Right ventricle myocardium inferior (tissue), 1 donor: ENCODE data around the gene BRICD5. TPM values are rescaled to one million over a fixed set of nuclear protein-coding genes. Genes with fewer than 3 reads are reported as not detected.

ENCODE experiments used
- ATAC-seq: fragments of 200-7000 bp; cut with Tn5 transposase; one replicate; pipeline ENCODE4 v1.9.1; 2020; ENCODE audit warnings: mild to moderate bottlenecking, moderate library complexity
- DNase-seq: peaks from one replicate; pipeline ENCODE4 v3.0.0; 2021; ENCODE audit errors: missing footprints
- intact Hi-C: fragments of 100-400 bp; cut with DNase I; formaldehyde crosslinking; loops from one replicate; pipeline ENCODE4 v1.11.0; 2022
- total RNA-seq: library from RNA; stranded (reverse); fragmentation: NEBNext Ultra II Directional; extraction: Animal tissue kit (Norgen Biotek cat#: 25700); gene quantifications from one replicate; pipeline ENCODE4 v1.2.1, GENCODE V29; 2021
- donor health status: DM: no; HTN: yes; CAD: no; lungs with severe emphysema.

Gene BRICD5
- total RNA-seq, 1 donor from 2014 or later = 13.2 TPM

DNA sequence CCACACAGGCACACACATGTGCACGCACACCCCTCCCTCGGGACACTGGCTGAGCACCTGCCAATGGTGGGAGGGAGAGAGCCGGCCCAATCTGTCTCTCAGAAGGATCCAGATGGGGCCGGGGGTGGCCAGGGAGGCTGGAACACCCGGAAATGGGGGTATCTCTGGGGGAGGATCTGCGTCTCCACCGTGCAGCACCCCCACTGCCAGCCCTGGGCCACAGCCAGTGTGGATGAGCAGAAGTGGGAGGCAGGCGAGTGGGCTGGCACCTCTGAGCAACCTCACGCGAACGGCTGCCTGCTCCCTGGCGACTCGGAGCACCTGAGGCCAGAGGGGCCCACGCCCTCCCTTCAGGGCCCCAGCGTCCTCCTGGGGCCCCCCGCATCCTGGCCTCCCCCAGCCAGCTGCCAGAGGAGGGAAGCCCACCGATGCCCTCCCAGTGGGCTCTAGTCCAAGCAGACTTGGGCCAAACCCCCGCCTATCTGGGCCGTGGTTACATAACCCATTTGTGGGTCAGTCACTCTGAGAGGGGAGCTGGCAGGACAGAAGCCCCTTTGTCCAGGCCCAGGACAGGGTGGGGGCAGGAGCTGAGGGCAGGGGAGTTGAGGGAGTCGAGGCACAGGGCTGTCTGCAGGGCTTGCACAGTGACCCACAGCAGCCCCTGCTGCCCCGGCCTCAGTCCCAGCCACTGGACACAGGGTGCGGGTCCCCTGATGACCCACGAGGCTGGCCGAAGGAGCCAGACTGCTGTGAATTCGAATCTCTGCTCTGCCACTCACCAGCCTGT is 19.8 kb downstream of the BRICD5 start:
- intact Hi-C loops = no loop called here
- no peak for DNase-seq
- ATAC-seq = no peak

DNA sequence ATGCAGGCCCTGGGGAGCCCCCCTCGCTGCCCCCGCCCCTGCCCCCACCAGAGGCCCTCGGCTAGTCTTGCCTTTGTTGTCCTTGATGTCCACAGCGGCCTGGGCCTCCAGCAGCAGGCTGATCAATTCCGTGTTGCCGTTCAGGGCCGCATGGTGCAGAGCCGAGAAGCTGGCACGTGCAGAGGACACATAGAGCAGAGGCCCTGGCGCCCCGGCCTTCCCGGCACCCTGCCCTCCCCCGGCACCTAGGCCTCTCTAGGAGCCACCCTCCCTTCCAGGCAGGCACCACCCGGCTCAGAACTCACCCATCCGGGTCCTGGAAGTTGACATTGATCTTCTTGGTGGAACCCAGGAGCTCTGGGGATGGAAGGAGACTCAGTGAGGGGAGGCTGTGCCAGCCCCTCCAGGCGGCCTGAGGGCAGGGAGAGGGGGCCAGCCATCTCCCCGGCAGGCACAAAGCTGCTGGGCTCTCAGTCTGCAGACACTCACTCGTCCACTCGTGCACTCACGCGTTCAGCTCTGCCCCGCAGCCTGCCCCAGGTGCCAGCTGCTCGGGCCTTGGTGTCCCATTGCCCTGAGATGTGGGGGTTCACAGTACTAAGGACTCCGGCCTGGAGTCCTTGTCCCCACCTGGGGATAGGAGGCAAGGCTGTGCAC is 20.5 kb downstream of the BRICD5 start:
- no peak for DNase-seq
- ATAC-seq = no peak
- intact Hi-C loops = no loop called here

GRCh38 chr16:2189252-2189893 is 21.3 kb downstream of the BRICD5 start:
- ATAC-seq (no peak), DNase-seq (no peak)
- intact Hi-C loops = no loop called here

- DNase-seq (no peak), ATAC-seq (no peak)
- intact Hi-C loops = no loop called here
These were observed 22.3 kb downstream of the BRICD5 start for GRCh38 chr16:2188395-2188794.

DNA sequence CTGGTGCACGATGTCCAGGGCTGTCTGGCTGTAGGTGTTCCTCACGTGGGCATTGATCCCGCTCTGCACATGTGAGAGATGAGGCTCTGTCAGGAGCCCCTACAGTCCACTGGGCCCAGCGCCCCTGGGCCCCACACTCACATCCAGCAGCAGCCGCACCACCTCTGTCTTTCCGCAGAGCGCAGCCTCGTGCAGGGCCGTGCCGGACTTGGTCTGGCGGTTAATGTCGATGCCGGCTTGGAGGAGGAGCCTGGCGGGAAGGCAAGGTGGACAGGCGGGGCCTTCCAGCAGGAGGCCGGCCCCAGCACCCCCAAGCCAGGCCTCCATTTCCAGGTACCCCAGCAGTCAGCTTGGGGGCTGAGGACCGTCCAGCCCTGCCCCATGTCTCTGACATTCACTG is 23.5 kb downstream of the BRICD5 start:
- DNase-seq (no peak), ATAC-seq (no peak)
- intact Hi-C loops = no loop called here

DNA sequence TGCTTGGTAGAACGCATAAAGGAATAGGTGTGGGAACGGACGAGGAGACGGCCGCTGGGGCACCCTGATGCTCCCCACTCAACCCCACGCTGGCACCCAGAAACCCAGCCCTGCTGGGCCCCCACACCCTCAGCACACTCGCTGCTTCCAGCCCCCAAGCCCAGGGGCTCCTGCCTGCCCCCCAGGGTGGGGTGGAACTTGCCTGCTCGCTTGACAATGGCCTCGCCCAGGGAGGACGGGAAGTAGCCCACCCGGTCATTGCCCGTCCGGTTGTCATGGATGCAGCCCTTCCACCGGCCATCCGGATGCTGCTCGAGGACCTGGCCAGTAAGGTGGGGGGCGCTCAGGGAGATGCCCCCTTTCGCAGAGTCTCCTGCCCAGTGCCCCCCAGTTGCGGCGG is 24.2 kb downstream of the BRICD5 start:
- intact Hi-C loops = no loop called here
- ATAC-seq (no peak), DNase-seq (no peak)

DNA sequence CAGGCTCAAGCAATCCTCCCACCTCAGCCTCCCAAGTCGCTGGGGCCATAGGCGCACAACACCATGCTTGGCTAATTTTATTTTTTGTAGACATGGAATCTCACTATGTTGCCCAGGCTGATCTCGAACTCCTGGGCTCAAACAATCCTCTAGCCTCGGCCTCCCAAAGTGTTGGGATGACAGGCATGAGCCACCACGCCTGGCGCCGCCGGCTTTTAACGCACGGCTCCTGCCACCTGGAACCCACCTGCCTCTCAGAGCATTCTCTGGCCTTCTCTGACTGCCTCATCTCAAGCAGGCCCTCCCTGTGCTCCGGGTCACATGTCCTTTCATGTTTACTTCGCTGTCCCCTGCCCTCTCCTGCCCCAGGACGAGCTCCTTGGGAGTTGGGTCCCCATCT is 24.6 kb downstream of the BRICD5 start:
- intact Hi-C loops = no loop called here
- DNase-seq (no peak), ATAC-seq (no peak)

DNA sequence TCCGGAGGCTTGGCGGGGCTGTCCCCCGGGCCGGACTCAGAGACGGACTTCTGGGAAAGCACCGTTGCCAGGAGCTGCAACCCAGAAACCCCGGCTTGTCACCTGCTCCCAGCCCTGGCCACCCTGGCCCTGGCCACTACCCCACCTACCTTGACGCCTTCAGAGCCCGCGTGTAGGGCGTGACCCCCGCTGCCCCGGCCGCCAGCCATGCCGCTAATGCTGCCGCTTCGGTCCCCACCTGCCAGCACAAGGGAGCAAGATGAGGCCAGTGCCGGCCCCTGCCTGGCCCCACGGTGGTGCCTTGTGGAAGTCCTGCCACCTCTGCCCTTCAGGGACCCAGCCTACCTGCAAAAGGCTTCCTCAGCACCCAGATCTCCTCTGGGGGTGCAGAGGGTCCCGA is 25.7 kb downstream of the BRICD5 start:
- no peak for ATAC-seq
- intact Hi-C loops = no loop called here
- DNase-seq = no peak

DNA sequence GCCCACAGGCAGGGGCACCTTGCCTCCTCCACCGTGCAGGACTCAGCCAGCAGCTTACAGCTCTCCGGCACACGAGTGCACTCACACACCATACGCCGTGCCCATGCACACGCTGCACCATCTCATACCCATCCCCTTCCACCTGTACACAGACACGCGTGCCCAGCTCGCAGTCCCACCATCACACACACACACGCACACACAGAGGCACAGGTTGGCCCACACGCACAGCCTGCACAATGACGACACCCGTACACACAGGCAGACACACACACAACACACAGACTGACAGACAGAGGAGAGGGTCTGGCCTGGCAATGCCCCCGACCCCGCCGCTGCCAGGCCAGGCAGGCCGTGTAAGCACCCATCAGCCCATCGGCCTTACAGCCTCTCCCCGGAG is 26.3 kb downstream of the BRICD5 start:
- DNase-seq (no peak), ATAC-seq (no peak)
- intact Hi-C loops = no loop called here

- intact Hi-C loops = no loop called here
- no peak for ATAC-seq
- no peak for DNase-seq
These were observed 27.0 kb downstream of the BRICD5 start for GRCh38 chr16:2183671-2184070.

- intact Hi-C loops = no loop called here
- ATAC-seq = no peak
- no peak for DNase-seq
These were observed 28.7 kb downstream of the BRICD5 start for GRCh38 chr16:2181952-2182351.

DNA sequence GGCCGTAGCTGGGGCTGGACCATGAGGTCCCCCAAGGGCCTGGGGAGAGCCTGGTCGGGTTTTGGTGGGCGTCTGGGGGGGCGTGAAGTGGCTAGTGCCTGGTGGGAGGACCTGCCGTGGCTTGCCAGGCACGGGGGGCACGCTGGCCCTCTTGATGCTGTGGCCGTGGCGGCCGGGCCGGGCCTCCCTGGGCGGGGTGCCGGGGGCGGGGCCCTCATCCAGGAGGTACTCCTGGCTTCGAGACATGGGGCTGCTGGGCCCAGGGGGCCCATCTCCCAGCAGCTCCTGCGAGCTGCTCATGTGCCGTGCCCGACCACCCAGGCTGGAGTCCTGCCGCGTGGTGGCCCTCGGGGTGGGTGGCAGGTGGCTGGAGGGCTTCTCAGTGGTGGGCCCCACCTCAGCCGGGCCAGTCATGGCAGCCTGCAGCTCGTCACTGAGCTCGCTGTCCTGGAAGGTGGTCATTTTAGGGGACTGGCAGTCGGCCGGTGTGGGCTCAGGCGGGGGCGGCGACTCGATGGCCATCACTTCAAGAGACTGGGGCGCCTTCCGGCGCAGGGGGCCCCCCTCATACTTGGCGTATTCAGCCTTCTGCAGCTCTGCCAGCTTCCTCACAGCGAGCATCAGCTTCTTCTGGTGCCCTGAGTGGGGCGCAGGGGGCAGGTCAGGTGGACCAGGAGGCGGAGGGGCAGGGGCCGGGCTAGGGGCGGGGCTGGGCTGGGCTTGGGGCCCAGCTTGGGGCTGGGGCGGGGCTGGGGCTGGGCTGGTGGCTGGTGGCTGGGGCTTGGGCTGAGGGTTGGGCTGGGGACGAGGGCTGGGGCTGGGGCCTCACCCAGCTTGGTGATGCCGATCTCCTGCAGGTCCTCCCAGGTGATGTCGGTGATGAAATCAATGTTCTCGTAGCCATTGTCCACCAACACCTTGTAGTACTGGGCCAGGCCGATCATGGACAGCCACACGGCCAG is 29.4 kb downstream of the BRICD5 start:
- intact Hi-C loops = no loop called here
- no peak for DNase-seq
- no peak for ATAC-seq

DNA sequence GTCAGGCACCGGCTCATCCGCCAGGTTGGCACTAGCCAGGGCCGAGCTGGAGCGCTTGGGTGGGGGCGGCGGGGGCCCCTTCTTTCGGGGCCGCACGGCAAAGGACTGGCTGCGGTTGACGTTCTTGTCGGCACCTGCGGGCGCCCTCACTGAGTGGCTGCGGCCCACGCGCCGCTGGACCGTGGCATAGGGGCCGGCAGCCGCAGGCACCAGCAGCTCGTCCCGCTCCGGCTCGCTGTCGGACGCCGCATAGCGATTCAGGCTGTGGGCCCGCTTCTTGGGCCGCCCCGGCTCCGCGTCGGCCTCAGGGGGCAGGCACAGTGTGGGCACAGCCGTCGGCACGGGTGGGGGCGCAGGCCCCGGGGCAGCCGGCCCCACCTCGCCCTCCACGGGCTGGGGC is 30.2 kb downstream of the BRICD5 start:
- intact Hi-C loops = no loop called here
- DNase-seq (no peak), ATAC-seq (no peak)

GRCh38 chr16:2179576-2179975 is 31.1 kb downstream of the BRICD5 start:
- ATAC-seq (no peak), DNase-seq (no peak)
- intact Hi-C loops = no loop called here

GRCh38 chr16:2179107-2179501 is 31.6 kb downstream of the BRICD5 start:
- intact Hi-C loops = no loop called here
- ATAC-seq (no peak), DNase-seq (no peak)

GRCh38 chr16:2178321-2179106 is 32.1 kb downstream of the BRICD5 start:
- ATAC-seq (peak; percentile 11), DNase-seq (no peak)
- intact Hi-C loops = no loop called here

GRCh38 chr16:2177561-2177960 is 33.1 kb downstream of the BRICD5 start:
- intact Hi-C loops = no loop called here
- ATAC-seq = no peak
- DNase-seq = no peak

- DNase-seq (no peak), ATAC-seq (no peak)
- intact Hi-C loops = no loop called here
These were observed 33.6 kb downstream of the BRICD5 start for GRCh38 chr16:2177101-2177500.
